Measurements from ENCODE around the gene HOXC10.

GRCh38 chr12:53985692-53985993 is 697 bp downstream of the HOXC10 start:
- no peak for TF ChIP-seq CTCF (IDR thresholded peaks at IDR 0.05; ENCODE audit: insufficient read depth, low read depth, low read length)
- TF ChIP-seq EZH2 (IDR thresholded peaks at IDR 0.05; ENCODE audit: insufficient read depth, low read length) = no peak

All from astrocyte (in vitro differentiated cells and primary cell).